GM12892 (cell line): Measurements from ENCODE around the gene QRICH1.

Experiments used
- POLR2A ChIP-seq: IDR thresholded peaks from 2 replicates; pipeline ENCODE4 v1.6.1; 2011; ENCODE audit warnings: low read depth, low read length, control low read depth
- POLR2AphosphoS5 ChIP-seq: IDR thresholded peaks from 2 replicates; pipeline ENCODE4 v1.6.1; 2011; ENCODE audit warnings: low read depth, low read length, control low read depth
- TAF1 ChIP-seq: IDR thresholded peaks from 2 replicates; pipeline ENCODE4 v1.6.1; 2011; ENCODE audit warnings: low read depth, mild to moderate bottlenecking, control low read depth, low read length, borderline replicate concordance

DNA sequence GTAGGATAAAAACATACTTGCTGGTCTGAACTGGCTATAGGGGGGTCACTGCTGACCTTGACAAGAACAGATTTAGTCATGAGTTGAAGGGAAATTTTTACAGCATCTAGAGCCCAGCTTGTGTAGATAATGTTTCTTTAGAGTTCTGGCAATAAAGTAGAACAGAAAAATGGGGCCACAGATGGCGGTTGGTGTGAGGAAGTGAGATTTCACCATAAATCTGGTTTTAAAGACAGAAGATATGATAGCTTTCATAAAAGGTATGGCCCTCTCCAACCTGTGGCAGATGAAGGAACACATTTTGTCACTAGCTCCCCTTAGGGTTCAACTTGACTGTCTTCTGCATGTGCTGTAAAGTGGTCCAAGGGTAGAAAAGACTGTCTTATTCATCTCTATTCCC, 40.3 kb downstream of the QRICH1 start:
- TF ChIP-seq POLR2A (no peak), POLR2AphosphoS5 (no peak), TAF1 (no peak)
